Measurements from ENCODE around the gene SLC47A1. TPM values are rescaled to one million over a fixed set of nuclear protein-coding genes. Genes with fewer than 3 reads are reported as not detected.

The SLC47A1 gene
- total RNA-seq, 4 donors from 2014 or later = 4.3 to 48.6 (median 11.8) TPM

GRCh38 chr17:19541445-19541844 is 7.8 kb downstream of the SLC47A1 start:
- no peaks in the 10 kb centered on the region for H3K27me3 ChIP-seq
- TF ChIP-seq POLR2A (IDR thresholded peaks at IDR 0.05) (no peak), CTCF (IDR thresholded peaks at IDR 0.05) (no peak)
- no peaks in the 10 kb centered on the region for H3K36me3 ChIP-seq
- intact Hi-C loops (cut with DNase I) = no loop called here
- no peak for DNase-seq
- peaks cover 7 to 30% of the 10 kb centered on the region in 2 donors for H3K4me1 ChIP-seq
- no peak overlapping the region for H3K4me3 ChIP-seq (replicated peaks in 1 of 3)
- 81 to 93% methylated on average over 6 of the region's 6 CpGs for WGBS, 2 donors
- H3K27ac ChIP-seq = no peak overlapping the region
- H3K9me3 ChIP-seq = no peaks in the 10 kb centered on the region

- intact Hi-C loops (cut with DNase I) = no loop called here
- no peak for TF ChIP-seq POLR2A (IDR thresholded peaks at IDR 0.05)
- Histone ChIP-seq H3K36me3 (no peaks in the 10 kb centered on the region), H3K27ac (no peak overlapping the region), H3K4me3 (replicated peaks in 1 of 3) (no peak overlapping the region), H3K27me3 (no peaks in the 10 kb centered on the region), H3K9me3 (no peaks in the 10 kb centered on the region), H3K4me1 (peaks cover 7 to 36% of the 10 kb centered on the region in 2 donors)
- WGBS, 2 donors = 96% methylated on average over 8 of the region's 8 CpGs
- no peak for DNase-seq
Measured at GRCh38 chr17:19542247-19542646, 8.6 kb downstream of the SLC47A1 start.

- Histone ChIP-seq H3K4me1 (peaks cover 0 to 18% of the 10 kb centered on the region in 2 donors), H3K4me3 (replicated peaks in 1 of 3) (no peak overlapping the region), H3K9me3 (no peaks in the 10 kb centered on the region), H3K27ac (no peak overlapping the region), H3K36me3 (no peaks in the 10 kb centered on the region), H3K27me3 (no peaks in the 10 kb centered on the region)
- 92 to 100% methylated on average over 8 of the region's 8 CpGs for WGBS, 2 donors
- DNase-seq = no peak
- no peak for TF ChIP-seq POLR2A (IDR thresholded peaks at IDR 0.05)
- TF ChIP-seq CTCF (IDR thresholded peaks at IDR 0.05) = no peak
- intact Hi-C loops (cut with DNase I) = no loop called here
Measured at GRCh38 chr17:19544366-19544765, 10.7 kb downstream of the SLC47A1 start.

GRCh38 chr17:19546289-19547065 is 12.8 kb downstream of the SLC47A1 start:
- Histone ChIP-seq H3K36me3 (no peaks in the 10 kb centered on the region), H3K4me1 (peaks cover 0 to 9% of the 10 kb centered on the region in 2 donors), H3K27ac (no peak overlapping the region), H3K9me3 (no peaks in the 10 kb centered on the region), H3K27me3 (no peaks in the 10 kb centered on the region), H3K4me3 (replicated peaks in 1 of 3) (no peak overlapping the region)
- 51 to 57% methylated on average over 6 of the region's 6 CpGs for WGBS, 2 donors
- no peak for TF ChIP-seq POLR2A (IDR thresholded peaks at IDR 0.05)
- peak in 4 of 6 experiments; percentile 10 to 30 (median 24) for TF ChIP-seq CTCF (IDR thresholded peaks at IDR 0.05)
- DNase-seq = peak; percentile 66 to 69
- intact Hi-C loops (cut with DNase I) = no loop called here

GRCh38 chr17:19549746-19550623 is 16.3 kb downstream of the SLC47A1 start:
- intact Hi-C loops (cut with DNase I) = no loop called here

More at GRCh38 chr17:19549746-19550623, 16.3 kb downstream of the SLC47A1 start:
- no peaks in the 10 kb centered on the region for H3K9me3 ChIP-seq
- H3K27me3 ChIP-seq = no peaks in the 10 kb centered on the region
- 87 to 94% methylated on average over 7 of the region's 7 CpGs for WGBS, 2 donors
- H3K4me3 ChIP-seq (replicated peaks in 1 of 3) = no peak overlapping the region
- H3K4me1 ChIP-seq = peaks cover 0 to 16% of the 10 kb centered on the region in 2 donors
- H3K27ac ChIP-seq = no peak overlapping the region
- no peaks in the 10 kb centered on the region for H3K36me3 ChIP-seq
- no peak for DNase-seq
- TF ChIP-seq CTCF (IDR thresholded peaks at IDR 0.05) = no peak
- no peak for TF ChIP-seq POLR2A (IDR thresholded peaks at IDR 0.05)
